ENCODE measurements around the gene ERC2.

ERC2 gene

GRCh38 chr3:56370991-56371775, 97.1 kb downstream of the ERC2 start:
- Histone ChIP-seq H3K36me3 (ENCODE audit: control insufficient read depth, insufficient read depth, low read length) (no peaks in the 10 kb centered on the region), H3K9me3 (ENCODE audit: control insufficient read depth, low read length) (peaks cover 7% of the 10 kb centered on the region), H3K27ac (ENCODE audit: low read depth, low read length, severe bottlenecking) (no peak overlapping the region), H3K4me3 (ENCODE audit: extremely low read depth, insufficient read depth, low read length, poor library complexity, severe bottlenecking) (no peak overlapping the region), H3K4me1 (ENCODE audit: control insufficient read depth, insufficient read depth, low read length, poor library complexity, severe bottlenecking) (peaks cover 5% of the 10 kb centered on the region)
- 71 to 79% methylated on average over 1 to 2 of the region's 3 CpGs for WGBS, 2 experiments (ENCODE audit: insufficient coverage in 2 of 2)

GRCh38 chr3:56369914-56370313, 98.4 kb downstream of the ERC2 start:
- Histone ChIP-seq H3K27ac (ENCODE audit: low read depth, low read length, severe bottlenecking) (no peak overlapping the region), H3K4me1 (ENCODE audit: control insufficient read depth, insufficient read depth, low read length, poor library complexity, severe bottlenecking) (peaks cover 5% of the 10 kb centered on the region), H3K9me3 (ENCODE audit: control insufficient read depth, low read length) (no peaks in the 10 kb centered on the region), H3K4me3 (ENCODE audit: extremely low read depth, insufficient read depth, low read length, poor library complexity, severe bottlenecking) (no peak overlapping the region), H3K36me3 (ENCODE audit: control insufficient read depth, insufficient read depth, low read length) (no peaks in the 10 kb centered on the region)
- WGBS, 2 experiments (ENCODE audit: insufficient coverage in 2 of 2) = 100% methylated on average over 3 of the region's 3 CpGs; no CpG with 5 or more reads in 1 of the 2 experiments

GRCh38 chr3:56368846-56369245, 99.4 kb downstream of the ERC2 start:
- no peaks in the 10 kb centered on the region for H3K36me3 ChIP-seq (ENCODE audit: control insufficient read depth, insufficient read depth, low read length)
- 87 to 93% methylated on average over 2 to 3 of the region's 4 CpGs for WGBS, 2 experiments (ENCODE audit: insufficient coverage in 2 of 2)
- H3K9me3 ChIP-seq (ENCODE audit: control insufficient read depth, low read length) = no peaks in the 10 kb centered on the region

GRCh38 chr3:56366641-56367162, 101.6 kb downstream of the ERC2 start:
- WGBS, 2 experiments (ENCODE audit: insufficient coverage in 2 of 2) = 68 to 83% methylated on average over 3 of the region's 4 CpGs
- Histone ChIP-seq H3K27ac (ENCODE audit: low read depth, low read length, severe bottlenecking) (peak overlapping the region; percentile 43), H3K36me3 (ENCODE audit: control insufficient read depth, insufficient read depth, low read length) (no peaks in the 10 kb centered on the region), H3K9me3 (ENCODE audit: control insufficient read depth, low read length) (no peaks in the 10 kb centered on the region), H3K4me3 (ENCODE audit: extremely low read depth, insufficient read depth, low read length, poor library complexity, severe bottlenecking) (no peak overlapping the region), H3K4me1 (ENCODE audit: control insufficient read depth, insufficient read depth, low read length, poor library complexity, severe bottlenecking) (peaks cover 5% of the 10 kb centered on the region)

More at GRCh38 chr3:56368846-56369245, 99.4 kb downstream of the ERC2 start:
- Histone ChIP-seq H3K27ac (ENCODE audit: low read depth, low read length, severe bottlenecking) (no peak overlapping the region), H3K4me1 (ENCODE audit: control insufficient read depth, insufficient read depth, low read length, poor library complexity, severe bottlenecking) (peaks cover 5% of the 10 kb centered on the region), H3K4me3 (ENCODE audit: extremely low read depth, insufficient read depth, low read length, poor library complexity, severe bottlenecking) (no peak overlapping the region)

GRCh38 chr3:56365905-56366640, 102.2 kb downstream of the ERC2 start:
- Histone ChIP-seq H3K9me3 (ENCODE audit: control insufficient read depth, low read length) (no peaks in the 10 kb centered on the region), H3K36me3 (ENCODE audit: control insufficient read depth, insufficient read depth, low read length) (no peaks in the 10 kb centered on the region), H3K4me3 (ENCODE audit: extremely low read depth, insufficient read depth, low read length, poor library complexity, severe bottlenecking) (no peak overlapping the region), H3K27ac (ENCODE audit: low read depth, low read length, severe bottlenecking) (peak overlapping the region; percentile 43), H3K4me1 (ENCODE audit: control insufficient read depth, insufficient read depth, low read length, poor library complexity, severe bottlenecking) (peaks cover 5% of the 10 kb centered on the region)
- 84 to 87% methylated on average over 3 to 4 of the region's 4 CpGs for WGBS, 2 experiments (ENCODE audit: insufficient coverage in 2 of 2)

- Histone ChIP-seq H3K27ac (ENCODE audit: low read depth, low read length, severe bottlenecking) (no peak overlapping the region), H3K4me3 (ENCODE audit: extremely low read depth, insufficient read depth, low read length, poor library complexity, severe bottlenecking) (no peak overlapping the region), H3K4me1 (ENCODE audit: control insufficient read depth, insufficient read depth, low read length, poor library complexity, severe bottlenecking) (peaks cover 5% of the 10 kb centered on the region), H3K36me3 (ENCODE audit: control insufficient read depth, insufficient read depth, low read length) (no peaks in the 10 kb centered on the region), H3K9me3 (ENCODE audit: control insufficient read depth, low read length) (no peaks in the 10 kb centered on the region)
- WGBS, 2 experiments (ENCODE audit: insufficient coverage in 2 of 2) = 100% methylated on average over 1 to 2 of the region's 3 CpGs
These were observed 103.6 kb downstream of the ERC2 start for GRCh38 chr3:56364665-56365064.

GRCh38 chr3:56363720-56364119, 104.5 kb downstream of the ERC2 start:
- no peak overlapping the region for H3K27ac ChIP-seq (ENCODE audit: low read depth, low read length, severe bottlenecking)
- H3K4me1 ChIP-seq (ENCODE audit: control insufficient read depth, insufficient read depth, low read length, poor library complexity, severe bottlenecking) = peaks cover 5% of the 10 kb centered on the region
- 80% methylated on average over 1 of the region's 1 CpG; no CpG with 5 or more reads in 1 of the 2 experiments for WGBS, 2 experiments (ENCODE audit: insufficient coverage in 2 of 2)
- no peaks in the 10 kb centered on the region for H3K9me3 ChIP-seq (ENCODE audit: control insufficient read depth, low read length)
- no peaks in the 10 kb centered on the region for H3K36me3 ChIP-seq (ENCODE audit: control insufficient read depth, insufficient read depth, low read length)
- H3K4me3 ChIP-seq (ENCODE audit: extremely low read depth, insufficient read depth, low read length, poor library complexity, severe bottlenecking) = no peak overlapping the region

- Histone ChIP-seq H3K36me3 (ENCODE audit: control insufficient read depth, insufficient read depth, low read length) (no peaks in the 10 kb centered on the region), H3K27ac (ENCODE audit: low read depth, low read length, severe bottlenecking) (no peak overlapping the region), H3K4me3 (ENCODE audit: extremely low read depth, insufficient read depth, low read length, poor library complexity, severe bottlenecking) (no peak overlapping the region), H3K9me3 (ENCODE audit: control insufficient read depth, low read length) (no peaks in the 10 kb centered on the region), H3K4me1 (ENCODE audit: control insufficient read depth, insufficient read depth, low read length, poor library complexity, severe bottlenecking) (peaks cover 2% of the 10 kb centered on the region)
- WGBS, 2 experiments (ENCODE audit: insufficient coverage in 2 of 2) = 95 to 96% methylated on average over 2 of the region's 2 CpGs
These were observed 106.5 kb downstream of the ERC2 start for GRCh38 chr3:56361731-56362130.

- H3K4me3 ChIP-seq (ENCODE audit: extremely low read depth, insufficient read depth, low read length, poor library complexity, severe bottlenecking) = no peak overlapping the region
- peaks cover 10% of the 10 kb centered on the region for H3K4me1 ChIP-seq (ENCODE audit: control insufficient read depth, insufficient read depth, low read length, poor library complexity, severe bottlenecking)
- no peak overlapping the region for H3K27ac ChIP-seq (ENCODE audit: low read depth, low read length, severe bottlenecking)
- no peaks in the 10 kb centered on the region for H3K9me3 ChIP-seq (ENCODE audit: control insufficient read depth, low read length)
- 88 to 90% methylated on average over 2 to 3 of the region's 3 CpGs for WGBS, 2 experiments (ENCODE audit: insufficient coverage in 2 of 2)
- no peaks in the 10 kb centered on the region for H3K36me3 ChIP-seq (ENCODE audit: control insufficient read depth, insufficient read depth, low read length)
These were observed 111.0 kb downstream of the ERC2 start for GRCh38 chr3:56357266-56357665.

- Histone ChIP-seq H3K36me3 (ENCODE audit: control insufficient read depth, insufficient read depth, low read length) (no peaks in the 10 kb centered on the region), H3K27ac (ENCODE audit: low read depth, low read length, severe bottlenecking) (no peak overlapping the region), H3K4me3 (ENCODE audit: extremely low read depth, insufficient read depth, low read length, poor library complexity, severe bottlenecking) (no peak overlapping the region), H3K9me3 (ENCODE audit: control insufficient read depth, low read length) (no peaks in the 10 kb centered on the region), H3K4me1 (ENCODE audit: control insufficient read depth, insufficient read depth, low read length, poor library complexity, severe bottlenecking) (peaks cover 10% of the 10 kb centered on the region)
These were observed 111.5 kb downstream of the ERC2 start for GRCh38 chr3:56356808-56357207.
